ENCODE results near the gene NME2.

Gene NME2

DNA sequence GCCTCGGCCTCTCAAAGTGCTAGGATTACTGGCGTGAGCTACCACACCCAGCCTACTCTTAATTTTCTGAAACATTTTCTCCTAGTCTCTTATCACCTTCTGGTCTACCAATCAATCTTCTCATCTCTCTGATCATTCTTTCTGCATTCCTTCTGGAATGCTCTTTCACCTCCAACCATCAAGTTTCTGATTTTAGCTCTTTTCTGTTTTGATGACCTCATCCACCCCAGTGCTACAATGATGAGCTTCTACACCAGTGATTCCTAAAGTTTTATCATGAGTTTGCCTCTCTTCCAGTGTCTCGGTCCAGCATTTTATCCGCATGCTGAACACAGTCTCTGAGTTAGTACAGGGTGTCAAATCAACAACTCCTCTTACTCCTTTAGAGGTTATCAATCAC, 31.5 kb downstream of the NME2 start:
- no peaks in the 10 kb centered on the region for H3K4me1 ChIP-seq (ENCODE audit: insufficient read depth, low read length)
- no peaks in the 10 kb centered on the region for H3K27me3 ChIP-seq (ENCODE audit: insufficient read depth, low read length)
- no peak overlapping the region for H3K4me3 ChIP-seq (ENCODE audit: low read length)
- no peaks in the 10 kb centered on the region for H3K9me3 ChIP-seq (ENCODE audit: low read length)
- peaks cover 85% of the 10 kb centered on the region for H3K36me3 ChIP-seq (ENCODE audit: insufficient read depth, low read length)
- H2AFZ ChIP-seq (ENCODE audit: low read depth, low read length) = no peak overlapping the region

DNA sequence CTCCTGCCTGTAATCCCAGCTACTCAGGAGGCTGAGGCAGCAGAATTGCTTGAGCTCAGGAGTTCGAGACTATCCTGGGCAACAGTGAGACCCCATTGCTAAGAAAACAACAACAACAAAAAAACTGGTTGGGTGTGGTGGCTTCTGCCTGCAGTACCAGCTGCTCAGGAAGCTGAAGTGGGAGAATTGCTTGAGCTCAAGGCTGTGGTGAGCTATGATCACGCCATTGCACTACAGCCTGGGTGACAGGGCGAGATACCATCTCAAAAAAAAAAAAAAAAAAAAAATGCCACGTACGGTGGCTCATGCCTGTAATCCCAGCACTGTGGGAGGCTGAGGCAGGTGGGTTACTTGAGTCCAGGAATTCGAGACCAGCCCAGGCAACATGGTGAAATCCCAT, 34.1 kb downstream of the NME2 start:
- Histone ChIP-seq H3K27me3 (ENCODE audit: insufficient read depth, low read length) (no peaks in the 10 kb centered on the region), H3K36me3 (ENCODE audit: insufficient read depth, low read length) (peaks cover 82% of the 10 kb centered on the region), H2AFZ (ENCODE audit: low read depth, low read length) (no peak overlapping the region), H3K4me3 (ENCODE audit: low read length) (no peak overlapping the region), H3K4me1 (ENCODE audit: insufficient read depth, low read length) (no peaks in the 10 kb centered on the region), H3K9me3 (ENCODE audit: low read length) (no peaks in the 10 kb centered on the region)

DNA sequence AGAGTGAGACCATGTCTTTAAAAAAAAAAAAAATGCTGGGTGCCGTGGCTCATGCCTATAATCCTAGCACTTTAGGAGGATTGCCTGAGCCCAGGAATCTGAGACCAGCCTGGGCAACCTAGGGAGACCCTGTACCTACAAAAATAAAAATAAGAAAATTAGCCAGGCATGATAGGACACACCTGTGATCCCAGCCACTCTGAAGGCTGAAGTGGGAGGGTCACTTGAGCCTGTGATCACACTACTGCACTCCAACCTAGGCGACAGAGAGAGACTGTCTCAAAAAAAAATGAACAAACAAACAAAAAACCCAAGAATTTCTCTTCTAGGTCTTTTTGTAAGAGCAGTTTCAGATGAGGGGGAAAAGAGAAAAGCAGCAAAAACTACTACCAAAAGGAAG, 34.6 kb downstream of the NME2 start:
- H2AFZ ChIP-seq (ENCODE audit: low read depth, low read length) = no peak overlapping the region
- peaks cover 82% of the 10 kb centered on the region for H3K36me3 ChIP-seq (ENCODE audit: insufficient read depth, low read length)
- no peaks in the 10 kb centered on the region for H3K4me1 ChIP-seq (ENCODE audit: insufficient read depth, low read length)
- no peak overlapping the region for H3K4me3 ChIP-seq (ENCODE audit: low read length)
- no peaks in the 10 kb centered on the region for H3K27me3 ChIP-seq (ENCODE audit: insufficient read depth, low read length)
- H3K9me3 ChIP-seq (ENCODE audit: low read length) = no peaks in the 10 kb centered on the region

DNA sequence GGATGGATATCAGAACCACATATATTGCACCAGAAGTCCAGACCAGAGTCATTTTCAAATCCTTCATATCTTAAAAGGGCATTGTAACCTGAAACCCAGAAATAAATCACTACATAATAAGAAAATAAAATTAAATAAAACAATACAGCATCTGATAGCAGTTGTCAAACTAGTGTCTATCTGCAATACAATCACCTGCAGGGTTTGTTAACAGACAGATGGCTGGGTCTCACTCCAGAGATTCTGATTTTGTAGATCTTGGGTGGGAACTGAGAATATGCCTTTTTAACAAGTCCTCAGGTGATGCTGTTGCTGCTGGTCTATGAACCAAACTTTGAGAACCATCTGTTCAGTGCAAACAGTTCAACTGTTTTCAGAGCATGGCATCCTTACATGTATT, 37.6 kb downstream of the NME2 start:
- Histone ChIP-seq H3K4me3 (ENCODE audit: low read length) (no peak overlapping the region), H3K27me3 (ENCODE audit: insufficient read depth, low read length) (no peaks in the 10 kb centered on the region), H3K36me3 (ENCODE audit: insufficient read depth, low read length) (peaks cover 80% of the 10 kb centered on the region), H3K9me3 (ENCODE audit: low read length) (no peaks in the 10 kb centered on the region), H2AFZ (ENCODE audit: low read depth, low read length) (no peak overlapping the region), H3K4me1 (ENCODE audit: insufficient read depth, low read length) (no peaks in the 10 kb centered on the region)

DNA sequence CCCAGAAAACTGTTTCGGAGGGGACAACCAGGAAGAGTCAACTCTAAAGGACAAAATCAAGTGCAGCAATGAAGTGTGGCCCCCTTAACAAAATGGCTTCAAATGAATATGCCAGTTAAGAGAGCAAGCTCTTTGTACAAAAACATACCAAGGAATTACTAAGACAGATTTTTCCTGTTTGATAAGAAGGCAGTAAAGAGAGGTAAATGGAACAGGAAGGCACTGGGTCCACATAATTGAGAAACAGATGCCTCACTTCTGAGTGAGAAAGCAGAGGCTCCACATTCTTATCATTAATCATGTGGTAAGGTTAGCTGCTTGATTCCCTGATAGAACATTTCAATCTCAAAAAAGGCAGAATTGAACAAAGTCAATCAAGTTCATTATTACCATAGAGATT, 48.7 kb downstream of the NME2 start:
- H3K27me3 ChIP-seq (ENCODE audit: insufficient read depth, low read length) = no peaks in the 10 kb centered on the region
- no peaks in the 10 kb centered on the region for H3K9me3 ChIP-seq (ENCODE audit: low read length)
- H3K36me3 ChIP-seq (ENCODE audit: insufficient read depth, low read length) = peaks cover 76% of the 10 kb centered on the region
- no peaks in the 10 kb centered on the region for H3K4me1 ChIP-seq (ENCODE audit: insufficient read depth, low read length)
- H3K4me3 ChIP-seq (ENCODE audit: low read length) = no peak overlapping the region
- no peak overlapping the region for H2AFZ ChIP-seq (ENCODE audit: low read depth, low read length)

DNA sequence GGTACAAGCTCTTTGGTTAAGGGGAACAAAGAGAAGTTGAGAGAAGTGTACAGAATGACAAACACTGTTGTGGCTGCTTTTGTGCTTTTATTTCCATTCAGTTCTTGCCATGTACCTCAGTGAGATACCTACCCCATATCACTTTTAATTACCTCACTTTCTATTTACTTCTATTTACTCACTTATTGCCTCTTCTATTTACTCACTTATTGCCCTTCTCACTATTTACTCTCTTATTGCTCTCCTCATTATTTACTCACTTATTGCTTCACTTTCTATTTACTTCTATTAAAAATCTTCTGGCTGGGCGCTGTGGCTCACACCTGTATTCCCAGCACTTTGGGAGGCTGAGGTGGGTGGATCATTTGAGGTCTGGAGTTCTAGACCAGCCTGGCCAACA, 51.7 kb downstream of the NME2 start:
- Histone ChIP-seq H3K4me3 (ENCODE audit: low read length) (no peak overlapping the region), H3K9me3 (ENCODE audit: low read length) (no peaks in the 10 kb centered on the region), H3K36me3 (ENCODE audit: insufficient read depth, low read length) (peaks cover 82% of the 10 kb centered on the region), H2AFZ (ENCODE audit: low read depth, low read length) (no peak overlapping the region), H3K4me1 (ENCODE audit: insufficient read depth, low read length) (no peaks in the 10 kb centered on the region), H3K27me3 (ENCODE audit: insufficient read depth, low read length) (no peaks in the 10 kb centered on the region)

DNA sequence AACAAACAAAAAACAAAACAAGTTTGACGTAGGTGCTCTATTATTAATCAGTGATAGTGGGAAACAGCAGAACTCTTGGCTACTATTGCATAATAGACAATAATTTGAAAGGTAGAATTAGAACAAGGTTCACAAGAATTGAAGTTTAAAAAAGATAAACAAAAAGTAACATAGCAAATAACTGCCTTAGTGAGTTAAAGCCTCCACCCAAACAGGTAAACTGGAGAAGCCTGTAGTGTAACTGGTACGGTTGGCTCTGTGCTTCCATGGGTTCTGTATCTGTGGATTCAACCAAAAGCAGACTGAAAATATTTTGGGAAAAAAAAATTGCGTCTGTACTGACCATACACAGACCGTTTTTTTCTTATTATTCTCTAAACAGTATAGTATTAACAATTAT, 55.1 kb downstream of the NME2 start:
- no peaks in the 10 kb centered on the region for H3K4me1 ChIP-seq (ENCODE audit: insufficient read depth, low read length)
- H2AFZ ChIP-seq (ENCODE audit: low read depth, low read length) = no peak overlapping the region
- no peaks in the 10 kb centered on the region for H3K27me3 ChIP-seq (ENCODE audit: insufficient read depth, low read length)
- H3K9me3 ChIP-seq (ENCODE audit: low read length) = no peaks in the 10 kb centered on the region
- H3K36me3 ChIP-seq (ENCODE audit: insufficient read depth, low read length) = peaks cover 74% of the 10 kb centered on the region
- H3K4me3 ChIP-seq (ENCODE audit: low read length) = no peak overlapping the region

Measured in neuron (in vitro differentiated cells).